ENCODE results near the gene CMTR2. TPM values are rescaled to one million over a fixed set of nuclear protein-coding genes. Genes with fewer than 3 reads are reported as not detected.

CMTR2 gene
- total RNA-seq, 6 experiments from 2014 or later = 8.4 to 15.9 (median 10.5) TPM

Other genes with a start within 250 kb of the CMTR2 start
- 1 to 10 TPM in 1 of 6 experiments, under 1 TPM in 4, not detected in 1; 0.20 to 1.4 (median 0.27) TPM for gene HYDIN, start 58.7 kb downstream of the CMTR2 start, total RNA-seq
- not detected for gene CALB2, start 69.3 kb upstream of the CMTR2 start, total RNA-seq
- gene TLE7, start 152.7 kb upstream of the CMTR2 start, total RNA-seq = not detected
- 1 to 10 TPM; 3.1 to 4.8 (median 3.9) TPM for gene ZNF23, start 172.8 kb upstream of the CMTR2 start, total RNA-seq
- 1 to 10 TPM; 2.5 to 3.7 (median 2.6) TPM for gene ZNF19, start 199.9 kb upstream of the CMTR2 start, total RNA-seq
- 1 to 10 TPM; 2.0 to 6.5 (median 3.1) TPM for gene CHST4, start 237.0 kb upstream of the CMTR2 start, total RNA-seq